ENCODE results near the gene EEF1AKMT3.
"Not testable (repeated sequence)": the region's sequence is repeated elsewhere in the genome, so short reads cannot be mapped to it uniquely, and the experiment has no call there.

Gene EEF1AKMT3

GRCh38 chr12:57766464-57767304, 5.7 kb upstream of the EEF1AKMT3 start, which contains the start of gene CYP27B1:
CYP27B1 (minus strand) TSS chr12:57767078; CDS start chr12:57767041, 37 bp downstream.
- no peak for DNase-seq

- no peak for DNase-seq
These were observed 5.1 kb upstream of the EEF1AKMT3 start for GRCh38 chr12:57767305-57767698.

GRCh38 chr12:57767876-57768275, 4.5 kb upstream of the EEF1AKMT3 start:
- DNase-seq, result no peak

GRCh38 chr12:57769594-57769993, 2.8 kb upstream of the EEF1AKMT3 start:
- DNase-seq, result no peak

- DNase-seq, result no peak
These were observed 1.7 kb upstream of the EEF1AKMT3 start for GRCh38 chr12:57770734-57771133.

GRCh38 chr12:57771236-57771872, 1.1 kb upstream of the EEF1AKMT3 start:
- no peak for DNase-seq

- DNase-seq, result no peak
These were observed 463 bp upstream of the EEF1AKMT3 start, which contains the start of gene METTL1 for GRCh38 chr12:57771873-57772428. METTL1 (minus strand) TSS chr12:57772105; CDS start chr12:57772083, 22 bp downstream.

- not testable (repeated sequence) for DNase-seq
These were observed 2.2 kb downstream of the EEF1AKMT3 start for GRCh38 chr12:57774634-57775033.

- DNase-seq, result no peak
These were observed 2.6 kb downstream of the EEF1AKMT3 start for GRCh38 chr12:57775044-57775443.

GRCh38 chr12:57775563-57776246, 3.3 kb downstream of the EEF1AKMT3 start:
- no peak for DNase-seq

- no peak for DNase-seq
These were observed 3.8 kb downstream of the EEF1AKMT3 start for GRCh38 chr12:57776247-57776587.

- no peak for DNase-seq
These were observed 5.0 kb downstream of the EEF1AKMT3 start for GRCh38 chr12:57777367-57777766.

GRCh38 chr12:57777911-57778310, 5.5 kb downstream of the EEF1AKMT3 start:
- no peak for DNase-seq

- no peak for DNase-seq
These were observed 7.3 kb downstream of the EEF1AKMT3 start for GRCh38 chr12:57779736-57780135.

GRCh38 chr12:57780284-57780897, 8.0 kb downstream of the EEF1AKMT3 start:
- DNase-seq, result no peak

- no peak for DNase-seq
These were observed 8.8 kb downstream of the EEF1AKMT3 start for GRCh38 chr12:57781244-57781643.

GRCh38 chr12:57781801-57782200, 9.4 kb downstream of the EEF1AKMT3 start:
- DNase-seq, result no peak

GRCh38 chr12:57782243-57782607, 9.8 kb downstream of the EEF1AKMT3 start:
- DNase-seq, result no peak

- DNase-seq, result peak; percentile 71
These were observed 10.4 kb downstream of the EEF1AKMT3 start, which contains the start of gene TSFM for GRCh38 chr12:57782608-57783465. TSFM (plus strand) TSS chr12:57782787; CDS start chr12:57782802, 15 bp downstream.

- no peak for DNase-seq
These were observed 11.0 kb downstream of the EEF1AKMT3 start for GRCh38 chr12:57783466-57783801.

- no peak for DNase-seq
These were observed 11.4 kb downstream of the EEF1AKMT3 start for GRCh38 chr12:57783861-57784260.

GRCh38 chr12:57793920-57794319, 21.5 kb downstream of the EEF1AKMT3 start:
- DNase-seq, result no peak
